Left cardiac atrium (tissue), 4 donors: ENCODE measurements around the gene RDH8. TPM values are rescaled to one million over a fixed set of nuclear protein-coding genes. Genes with fewer than 3 reads are reported as not detected.

Experiments used
- ATAC-seq, 2 donors: fragments of 200-7000 bp; cut with Tn5 transposase; one replicate each; pipeline ENCODE4 v1.9.1; 2020; ENCODE audit warnings: mild to moderate bottlenecking in 2 of 2, moderate library complexity in 2 of 2
- DNase-seq: peaks from one replicate; pipeline ENCODE4 v3.0.0-alpha.2; 2020
- intact Hi-C, 2 donors: fragments of 100-400 bp; cut with DNase I; formaldehyde crosslinking; loops; one replicate each; pipeline versions ENCODE4 v1.14.1 to v1.15.1; 2022 to 2023
- long read RNA-seq: library from polyadenylated mRNA; unstranded; transcript quantifications from one replicate; pipeline ENCODE4 v2.0.0, GENCODE V29; 2021
- total RNA-seq, 2 donors: library from RNA; stranded (reverse); fragmentation: NEBNext Ultra II Directional; extraction: Animal tissue kit (Norgen Biotek cat#: 25700); gene quantifications; one replicate each; pipeline ENCODE4 v1.2.1, GENCODE V29; 2021
- donor health status: DM: no; HTN: yes; CAD: no.
- donor health status: DM: no; HTN: yes; CAD: no; lungs with severe emphysema.
- donor health status: DM: yes; HTN: yes; CAD: no.
- donor health status: Dilated cardiomyopathy.

RDH8 gene
- not detected for total RNA-seq
- long read RNA-seq, result 0 reads

GRCh38 chr19:10013316-10013715 lies at the start of gene RDH8:
RDH8 (plus strand) TSS chr19:10013483; CDS start chr19:10013498, 15 bp downstream.
- no peak for DNase-seq
- ATAC-seq, result no peak
- intact Hi-C loops, result loop anchor here in 1 of 2 donors (5.0 kb wide), 1 partner anchor 76 kb away; the partner anchor contains the start of gene OLFM2

GRCh38 chr19:9966024-9966423 lies 47.3 kb upstream of the RDH8 start:
- no peak for DNase-seq
- intact Hi-C loops, result no loop called here
- no peak for ATAC-seq

GRCh38 chr19:9966448-9966847 lies 46.8 kb upstream of the RDH8 start:
- DNase-seq, result no peak
- intact Hi-C loops, result no loop called here
- no peak for ATAC-seq

GRCh38 chr19:9967326-9967725 lies 46.0 kb upstream of the RDH8 start:
- intact Hi-C loops, result no loop called here
- ATAC-seq (no peak), DNase-seq (no peak)

GRCh38 chr19:9968820-9969687 lies 44.2 kb upstream of the RDH8 start:
- intact Hi-C loops, result no loop called here
- no peak for DNase-seq
- ATAC-seq, result no peak

- DNase-seq (no peak), ATAC-seq (no peak)
- intact Hi-C loops, result no loop called here
These were observed 43.7 kb upstream of the RDH8 start for GRCh38 chr19:9969688-9969975.

- ATAC-seq (no peak), DNase-seq (no peak)
- intact Hi-C loops, result no loop called here
These were observed 42.8 kb upstream of the RDH8 start for GRCh38 chr19:9970481-9970880.

GRCh38 chr19:9971166-9971897 lies 42.0 kb upstream of the RDH8 start:
- no peak for DNase-seq
- ATAC-seq, result no peak
- intact Hi-C loops, result no loop called here

- ATAC-seq (no peak), DNase-seq (no peak)
- intact Hi-C loops, result no loop called here
These were observed 41.2 kb upstream of the RDH8 start for GRCh38 chr19:9972103-9972502.

- no peak for ATAC-seq
- intact Hi-C loops, result no loop called here
- no peak for DNase-seq
These were observed 31.6 kb upstream of the RDH8 start for GRCh38 chr19:9981406-9982260.

- intact Hi-C loops, result no loop called here
- ATAC-seq (peak; percentile 83 to 93), DNase-seq (peak; percentile 46)
These were observed 26.4 kb upstream of the RDH8 start for GRCh38 chr19:9986787-9987281.

GRCh38 chr19:9989504-9989903 lies 23.8 kb upstream of the RDH8 start:
- no peak for DNase-seq
- ATAC-seq, result no peak
- intact Hi-C loops, result no loop called here

GRCh38 chr19:9991425-9992191 lies 21.7 kb upstream of the RDH8 start:
- ATAC-seq, result no peak

GRCh38 chr19:9995084-9995483 lies 18.2 kb upstream of the RDH8 start:
- intact Hi-C loops, result no loop called here
- ATAC-seq (no peak), DNase-seq (no peak)

More at GRCh38 chr19:9991425-9992191, 21.7 kb upstream of the RDH8 start:
- intact Hi-C loops, result no loop called here
- DNase-seq, result no peak

- intact Hi-C loops, result no loop called here
- ATAC-seq (no peak), DNase-seq (no peak)
These were observed 17.3 kb upstream of the RDH8 start for GRCh38 chr19:9995999-9996398.

GRCh38 chr19:9996541-9996940 lies 16.7 kb upstream of the RDH8 start:
- no peak for DNase-seq
- ATAC-seq, result no peak
- intact Hi-C loops, result no loop called here

GRCh38 chr19:10000171-10000826 lies 13.0 kb upstream of the RDH8 start:
- intact Hi-C loops, result no loop called here
- ATAC-seq (peak; percentile 16 to 39), DNase-seq (peak; percentile 70)

- ATAC-seq (peak; percentile 41 to 60), DNase-seq (peak; percentile 63)
- intact Hi-C loops, result no loop called here
These were observed 11.4 kb upstream of the RDH8 start for GRCh38 chr19:10001899-10002298.
